Fibroblast of skin of scalp (primary cell): Measurements from ENCODE around the gene CHI3L2. TPM values are rescaled to one million over a fixed set of nuclear protein-coding genes. Genes with fewer than 3 reads are reported as not detected.

Experiments
- DNase-seq: peaks from one replicate; pipeline ENCODE4 v3.0.0-alpha.2; 2013
- polyA plus RNA-seq, 2 experiments: library from polyadenylated mRNA; unstranded; fragments of 120-200 nt; gene quantifications; one replicate each; pipeline ENCODE4 v1.2.1, GENCODE V29; 2013; ENCODE audit not compliant: insufficient read length in 2 of 2

CHI3L2 gene
- polyA plus RNA-seq (2013, experiment 1 of 2; ENCODE audit: insufficient read length): not detected
- polyA plus RNA-seq (2013, experiment 2 of 2; ENCODE audit: insufficient read length): not detected

DNA sequence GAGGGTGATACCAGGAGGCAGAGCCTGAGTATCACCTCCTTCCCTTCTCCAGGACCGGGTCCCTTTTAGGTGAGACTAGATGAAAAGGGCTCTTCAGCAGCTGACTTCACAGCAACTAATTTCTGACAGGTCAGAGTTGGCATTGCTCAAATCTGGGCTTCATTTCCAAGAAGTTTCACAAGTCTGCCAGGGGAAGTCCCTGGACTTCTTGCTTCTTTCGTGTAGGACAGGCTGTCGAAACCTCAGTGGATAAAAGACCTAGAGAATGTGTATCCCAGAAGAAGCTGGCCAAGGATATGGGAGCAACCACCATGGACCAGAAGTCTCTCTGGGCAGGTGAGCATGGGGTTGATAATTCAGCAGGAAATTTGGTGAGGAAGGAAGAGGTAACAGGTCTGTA, at the start of gene CHI3L2:
TSS of gene CHI3L2 (plus strand) at position 280 of the 400 bp plus-strand sequence. CDS start at position 297, 17 bp downstream.
- no peak for DNase-seq

DNA sequence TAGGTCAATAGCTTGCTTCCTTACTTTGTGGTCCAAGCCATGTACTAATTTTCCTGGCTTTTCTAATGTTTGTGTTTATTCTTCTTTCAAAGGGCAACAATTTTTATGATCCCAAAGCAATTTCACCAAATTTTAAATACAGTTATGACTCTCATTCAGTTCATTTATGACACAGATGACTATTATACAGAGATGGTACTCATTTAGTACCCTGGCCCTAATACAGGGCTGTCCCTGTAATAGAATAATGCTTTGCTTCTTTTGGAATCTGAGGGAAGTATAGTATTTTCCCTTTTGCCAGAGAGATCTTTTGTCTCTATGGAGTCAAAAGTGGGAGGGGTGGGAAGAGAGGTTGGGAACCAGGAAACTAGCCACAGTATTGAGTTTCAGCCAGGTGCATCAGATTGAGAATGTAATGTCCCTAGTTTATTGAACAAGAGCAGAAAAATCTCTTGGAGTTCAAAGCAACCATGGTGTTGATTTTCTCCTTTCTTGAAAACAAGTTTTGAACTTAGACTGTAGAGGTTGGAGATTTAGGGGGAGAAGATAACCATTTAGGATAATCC, 47.5 kb upstream of the CHI3L2 start:
- DNase-seq: no peak

DNA sequence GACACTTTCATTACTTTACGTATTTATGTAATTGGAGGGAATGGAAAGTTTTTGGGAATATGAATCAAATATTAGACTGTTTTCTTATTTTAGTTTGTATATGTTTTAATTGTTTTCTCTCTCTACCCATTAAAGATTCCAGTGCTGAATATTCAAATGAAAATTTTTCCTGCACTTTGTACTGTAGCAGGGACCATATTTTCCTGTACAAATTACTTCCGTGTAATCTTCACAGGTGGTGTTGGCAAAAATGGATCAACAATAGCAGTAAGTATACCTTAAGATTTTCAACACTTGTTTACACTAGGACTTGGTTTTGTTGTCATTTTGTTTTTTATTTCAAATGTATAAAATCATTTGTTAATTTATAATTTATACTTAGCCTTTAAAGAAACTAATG, 45.5 kb upstream of the CHI3L2 start:
- no peak for DNase-seq

DNA sequence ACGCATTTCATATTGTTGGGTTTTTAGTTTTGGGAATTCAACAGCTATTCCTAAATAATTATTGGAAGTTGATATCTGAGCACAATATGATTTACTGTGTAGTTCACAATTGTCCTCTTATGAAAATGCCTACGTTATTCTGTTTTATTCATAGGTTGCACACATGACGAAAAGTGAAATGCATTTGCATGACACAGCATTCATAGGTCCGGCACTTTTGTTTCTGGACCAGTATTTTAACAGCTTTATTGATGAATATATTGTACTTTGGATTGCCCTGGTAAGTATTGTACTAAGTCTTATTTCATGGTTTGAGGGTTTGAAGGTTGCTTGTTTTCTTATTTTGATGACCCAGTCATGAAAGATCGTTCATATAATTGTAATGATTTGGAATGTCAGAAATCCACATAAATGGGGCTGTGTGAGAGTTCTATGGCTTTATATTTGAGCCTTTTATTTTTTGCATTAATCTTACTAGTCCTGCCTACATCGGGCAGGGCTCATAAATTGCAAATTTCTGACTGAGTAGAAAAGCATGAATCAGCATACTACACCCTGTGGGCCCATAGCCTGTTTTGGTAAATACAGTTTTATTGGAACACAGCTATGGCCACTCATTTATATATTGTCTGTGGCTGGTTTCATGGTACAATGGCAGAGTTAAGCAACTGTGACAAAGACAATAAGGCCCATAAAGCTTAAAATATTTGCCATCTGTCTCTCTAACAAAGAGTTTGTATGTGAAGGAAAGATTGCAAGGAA, 44.0 kb upstream of the CHI3L2 start:
- DNase-seq: no peak

DNA sequence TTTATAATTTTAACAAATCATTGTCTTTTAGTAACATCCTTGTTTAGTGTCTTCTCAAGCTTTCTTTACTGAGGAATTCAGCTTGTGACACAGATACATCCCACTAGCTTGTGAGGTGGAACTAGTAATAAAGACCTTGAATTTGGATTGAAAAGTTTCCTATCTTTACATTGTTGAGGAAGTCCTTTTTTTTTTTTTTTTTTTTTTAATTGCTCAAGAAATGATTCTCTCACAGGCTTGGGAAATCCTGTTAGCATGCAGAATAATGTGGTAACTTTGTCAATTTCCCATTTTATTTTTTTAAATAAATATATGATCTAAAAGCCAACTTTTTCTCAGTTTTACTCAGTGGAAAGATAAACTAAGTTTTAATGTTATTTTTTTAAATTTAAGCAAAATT, 42.9 kb upstream of the CHI3L2 start:
- no peak for DNase-seq

DNA sequence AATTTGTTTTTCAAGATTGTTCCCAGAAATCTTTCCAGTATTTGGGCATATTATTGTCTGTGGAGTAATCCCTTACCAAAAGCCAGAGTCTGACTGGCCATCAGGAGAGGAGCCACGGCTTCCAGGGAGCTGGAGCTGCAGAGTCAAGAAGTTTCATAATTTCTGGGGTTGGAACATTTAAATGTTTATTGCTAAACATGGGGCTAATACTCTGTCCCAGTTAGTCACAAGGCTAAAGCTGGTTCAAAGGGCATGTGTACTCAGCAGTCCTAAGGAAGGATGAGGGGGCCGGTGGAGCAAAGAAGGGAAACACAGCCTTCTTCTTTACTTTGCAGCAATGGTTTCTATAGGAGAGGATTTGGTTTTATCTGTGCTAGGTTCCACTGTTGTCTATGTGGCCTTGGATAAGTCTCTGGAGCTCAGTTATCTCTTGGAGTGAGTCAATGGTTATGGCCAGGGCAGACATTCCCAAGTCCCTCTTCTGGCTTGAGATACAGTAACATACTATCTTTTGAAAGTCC, 36.5 kb upstream of the CHI3L2 start:
- DNase-seq: no peak

- DNase-seq: peak; percentile 79
Measured at GRCh38 chr1:111191496-111191895, 36.0 kb upstream of the CHI3L2 start.

DNA sequence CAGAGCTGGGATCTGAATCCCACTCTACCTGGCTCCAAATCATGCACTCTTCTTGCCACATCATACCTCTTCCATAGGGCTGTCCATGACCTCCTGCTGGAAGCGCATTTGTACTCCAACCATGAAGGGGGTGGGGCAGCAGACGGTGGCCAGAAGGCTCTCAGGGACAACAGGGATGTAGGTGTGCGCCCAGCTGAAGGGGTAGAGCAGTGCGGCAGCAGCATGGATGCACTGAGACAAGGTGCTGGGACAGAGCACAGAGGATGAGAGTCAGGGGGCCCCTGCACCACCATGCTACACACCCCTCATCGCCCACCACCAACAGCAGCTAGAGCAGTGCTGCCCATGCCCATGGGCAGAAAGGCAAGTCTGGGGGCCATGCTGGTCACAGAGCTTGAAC, 35.4 kb upstream of the CHI3L2 start:
- no peak for DNase-seq

DNA sequence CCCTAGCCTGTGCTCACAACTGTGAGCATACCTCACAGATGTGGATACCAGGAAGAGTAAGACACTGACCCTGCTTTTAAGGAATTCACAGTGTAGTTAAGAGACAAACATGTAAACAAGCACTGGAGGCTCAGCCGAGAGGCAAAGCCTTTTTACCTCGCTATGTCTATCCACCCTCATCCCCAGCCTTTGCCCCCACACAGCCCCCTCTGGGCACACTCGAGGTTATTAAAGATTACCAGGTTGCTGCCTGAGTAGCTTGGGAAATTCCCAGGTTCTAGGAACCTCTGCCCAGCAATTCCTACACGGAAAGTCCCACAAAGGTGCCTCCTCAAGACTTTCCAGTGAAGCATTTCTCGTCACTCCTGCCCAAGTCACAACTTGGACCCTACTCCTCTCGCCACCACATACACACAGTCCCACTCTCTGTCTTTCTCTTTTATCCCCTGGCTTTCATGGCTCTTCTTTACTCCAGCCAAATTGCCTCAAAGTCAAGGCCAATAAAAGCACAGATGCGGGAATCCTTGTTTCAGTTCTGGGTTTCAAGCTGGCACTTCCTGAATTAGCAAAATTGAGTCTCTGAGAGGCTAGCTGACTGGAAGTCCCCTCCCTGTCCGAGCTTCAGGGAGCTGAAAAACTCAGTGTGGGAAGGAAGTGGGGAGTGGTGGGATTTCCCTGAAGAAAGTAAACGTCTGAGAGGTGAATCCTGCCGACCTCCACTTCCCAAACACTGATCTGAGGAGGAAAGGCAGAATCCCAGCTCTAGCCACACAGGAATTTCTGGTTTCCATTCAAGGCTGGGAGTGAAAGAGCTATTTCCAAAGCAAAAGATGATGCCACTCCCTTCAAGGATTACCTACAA, 34.6 kb upstream of the CHI3L2 start:
- DNase-seq: no peak

GRCh38 chr1:111193712-111194480, 33.6 kb upstream of the CHI3L2 start:
- peak; percentile 10 for DNase-seq

- no peak for DNase-seq
Measured at GRCh38 chr1:111195002-111195684, 32.4 kb upstream of the CHI3L2 start.

DNA sequence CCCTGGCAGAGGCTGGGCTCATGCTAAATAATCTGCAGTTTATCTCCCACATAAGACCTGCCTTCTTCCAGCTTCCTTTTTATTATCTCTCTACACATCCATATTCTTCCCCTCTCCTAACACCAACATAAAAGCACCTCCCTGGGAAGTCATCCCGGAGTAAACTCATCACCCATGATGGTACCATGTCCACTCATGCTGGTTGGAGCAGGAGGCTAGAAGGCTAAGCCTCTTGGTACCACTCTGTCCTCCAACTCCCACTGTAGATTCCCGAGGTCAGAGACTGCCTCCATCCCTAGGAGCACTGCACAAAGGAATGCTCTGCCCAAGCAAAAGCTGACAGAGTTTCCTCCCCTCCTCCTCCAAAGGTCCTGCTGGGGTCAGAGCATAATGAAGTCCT, 31.3 kb upstream of the CHI3L2 start:
- no peak for DNase-seq

- peak; percentile 20 for DNase-seq
Measured at GRCh38 chr1:111197598-111198284, 29.8 kb upstream of the CHI3L2 start.

GRCh38 chr1:111198836-111199235, 28.7 kb upstream of the CHI3L2 start:
- no peak for DNase-seq

- DNase-seq: no peak
Measured at GRCh38 chr1:111199329-111199728, 28.2 kb upstream of the CHI3L2 start.

GRCh38 chr1:111199881-111200801, 27.4 kb upstream of the CHI3L2 start, which contains the start of gene DENND2D:
TSS of gene DENND2D (minus strand) at chr1:111200646. CDS start at chr1:111200459, 187 bp downstream.
- no peak for DNase-seq

GRCh38 chr1:111200802-111201161, 26.7 kb upstream of the CHI3L2 start:
- no peak for DNase-seq

- DNase-seq: no peak
Measured at GRCh38 chr1:111201275-111202090, 26.0 kb upstream of the CHI3L2 start.

- DNase-seq: no peak
Measured at GRCh38 chr1:111202366-111202706, 25.2 kb upstream of the CHI3L2 start.
